ENCODE data around the gene TUNAR. TPM values are rescaled to one million over a fixed set of nuclear protein-coding genes. Genes with fewer than 3 reads are reported as not detected.

The TUNAR gene
- total RNA-seq, 2 donors from 2014 or later, result 26.2 to 30.0 TPM

GRCh38 chr14:95928751-95929150 lies 52.1 kb downstream of the TUNAR start:
- Mint-ChIP-seq H3K4me1 (peaks cover 18% of the 10 kb centered on the region), H3K4me3 (no peak overlapping the region), H3K9me3 (no peaks in the 10 kb centered on the region), H3K27me3 (ENCODE audit: insufficient read depth) (no peaks in the 10 kb centered on the region), H3K27ac (no peak overlapping the region), H3K36me3 (ENCODE audit: low read depth) (peaks cover 6% of the 10 kb centered on the region)
- Histone ChIP-seq H3K36me3 (ENCODE audit: control insufficient read depth, insufficient read depth, low read length) (no peaks in the 10 kb centered on the region), H3K4me3 (ENCODE audit: low read length) (no peak overlapping the region), H3K4me1 (ENCODE audit: control insufficient read depth, insufficient read depth, low read length) (peaks cover 3% of the 10 kb centered on the region), H3K9me3 (ENCODE audit: control insufficient read depth, low read length) (no peaks in the 10 kb centered on the region), H3K9ac (ENCODE audit: extremely low read depth, low read length, poor library complexity, severe bottlenecking) (no peak overlapping the region), H3K27me3 (ENCODE audit: control insufficient read depth, insufficient read depth, low read length, poor library complexity, severe bottlenecking) (no peaks in the 10 kb centered on the region), H3K27ac (ENCODE audit: low read depth, low read length) (no peak overlapping the region)
- no peak for DNase-seq
- no peak for TF ChIP-seq CTCF (conservative IDR thresholded peaks at IDR 0.05)
- WGBS, 2 experiments (ENCODE audit: insufficient coverage in 1 of 2, insufficient read length in 1 of 2), result 83 to 94% methylated on average over 2 of the region's 2 CpGs

DNA sequence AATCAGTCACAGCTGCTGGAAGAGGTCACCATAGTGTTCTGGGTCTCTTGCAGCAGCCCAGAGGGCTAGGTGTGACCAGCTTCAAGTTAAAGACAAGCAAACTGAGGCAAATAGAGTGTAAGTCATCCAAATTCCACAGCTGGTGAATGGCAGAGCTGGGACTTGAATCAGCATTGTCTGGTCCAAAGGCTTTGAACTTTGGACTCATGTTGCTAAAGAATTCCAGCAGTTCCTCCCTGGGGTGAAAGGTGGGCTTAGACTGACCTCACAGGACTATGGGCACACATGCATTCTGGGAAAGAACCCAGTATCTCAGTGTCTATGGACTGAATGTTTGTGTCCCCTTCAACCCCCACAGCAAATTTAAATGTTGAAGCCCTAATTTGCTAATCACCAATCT lies 54.8 kb downstream of the TUNAR start:
- Histone ChIP-seq H3K9me3 (ENCODE audit: control insufficient read depth, low read length) (no peaks in the 10 kb centered on the region), H3K9ac (ENCODE audit: extremely low read depth, low read length, poor library complexity, severe bottlenecking) (no peak overlapping the region), H3K4me1 (ENCODE audit: control insufficient read depth, insufficient read depth, low read length) (peaks cover 3% of the 10 kb centered on the region), H3K27ac (ENCODE audit: low read depth, low read length) (no peak overlapping the region), H3K36me3 (ENCODE audit: control insufficient read depth, insufficient read depth, low read length) (no peaks in the 10 kb centered on the region), H3K4me3 (ENCODE audit: low read length) (no peak overlapping the region), H3K27me3 (ENCODE audit: control insufficient read depth, insufficient read depth, low read length, poor library complexity, severe bottlenecking) (no peaks in the 10 kb centered on the region)
- H3K4me3 Mint-ChIP-seq, result no peak overlapping the region
- H3K9me3 Mint-ChIP-seq, result no peaks in the 10 kb centered on the region
- no peak for DNase-seq
- no peaks in the 10 kb centered on the region for H3K27me3 Mint-ChIP-seq (ENCODE audit: insufficient read depth)
- H3K4me1 Mint-ChIP-seq, result peaks cover 18% of the 10 kb centered on the region
- no peaks in the 10 kb centered on the region for H3K36me3 Mint-ChIP-seq (ENCODE audit: low read depth)
- no peak for TF ChIP-seq CTCF (conservative IDR thresholded peaks at IDR 0.05)
- H3K27ac Mint-ChIP-seq, result no peak overlapping the region

GRCh38 chr14:95935228-95935822 lies 58.7 kb downstream of the TUNAR start:
- Mint-ChIP-seq H3K9me3 (no peaks in the 10 kb centered on the region), H3K27me3 (ENCODE audit: insufficient read depth) (no peaks in the 10 kb centered on the region), H3K36me3 (ENCODE audit: low read depth) (peaks cover 10% of the 10 kb centered on the region), H3K4me1 (peaks cover 13% of the 10 kb centered on the region), H3K4me3 (no peak overlapping the region), H3K27ac (no peak overlapping the region)
- Histone ChIP-seq H3K9me3 (ENCODE audit: control insufficient read depth, low read length) (no peaks in the 10 kb centered on the region), H3K36me3 (ENCODE audit: control insufficient read depth, insufficient read depth, low read length) (no peaks in the 10 kb centered on the region), H3K4me1 (ENCODE audit: control insufficient read depth, insufficient read depth, low read length) (peaks cover 3% of the 10 kb centered on the region), H3K9ac (ENCODE audit: extremely low read depth, low read length, poor library complexity, severe bottlenecking) (no peak overlapping the region), H3K4me3 (ENCODE audit: low read length) (no peak overlapping the region), H3K27me3 (ENCODE audit: control insufficient read depth, insufficient read depth, low read length, poor library complexity, severe bottlenecking) (no peaks in the 10 kb centered on the region), H3K27ac (ENCODE audit: low read depth, low read length) (no peak overlapping the region)
- TF ChIP-seq CTCF (conservative IDR thresholded peaks at IDR 0.05), result no peak
- DNase-seq, result peak; percentile 78
- 41% methylated on average over 2 of the region's 2 CpGs; no CpG with 5 or more reads in 1 of the 2 experiments for whole genome bisulfite sequencing, 2 experiments (ENCODE audit: insufficient coverage in 1 of 2, insufficient read length in 1 of 2)

All from endodermal cell (in vitro differentiated cells).